ENCODE data around the gene SDHC. TPM values are rescaled to one million over a fixed set of nuclear protein-coding genes. Genes with fewer than 3 reads are reported as not detected.
A peak's percentile ranks its signal among the peaks of the same experiment; 100 is the strongest.

SDHC gene, protein sequence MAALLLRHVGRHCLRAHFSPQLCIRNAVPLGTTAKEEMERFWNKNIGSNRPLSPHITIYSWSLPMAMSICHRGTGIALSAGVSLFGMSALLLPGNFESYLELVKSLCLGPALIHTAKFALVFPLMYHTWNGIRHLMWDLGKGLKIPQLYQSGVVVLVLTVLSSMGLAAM
- 100 to 1,000 TPM in 4 of 8 experiments, 10 to 100 TPM in 4; 24.6 to 179 (median 77.7) TPM for total RNA-seq

DNA sequence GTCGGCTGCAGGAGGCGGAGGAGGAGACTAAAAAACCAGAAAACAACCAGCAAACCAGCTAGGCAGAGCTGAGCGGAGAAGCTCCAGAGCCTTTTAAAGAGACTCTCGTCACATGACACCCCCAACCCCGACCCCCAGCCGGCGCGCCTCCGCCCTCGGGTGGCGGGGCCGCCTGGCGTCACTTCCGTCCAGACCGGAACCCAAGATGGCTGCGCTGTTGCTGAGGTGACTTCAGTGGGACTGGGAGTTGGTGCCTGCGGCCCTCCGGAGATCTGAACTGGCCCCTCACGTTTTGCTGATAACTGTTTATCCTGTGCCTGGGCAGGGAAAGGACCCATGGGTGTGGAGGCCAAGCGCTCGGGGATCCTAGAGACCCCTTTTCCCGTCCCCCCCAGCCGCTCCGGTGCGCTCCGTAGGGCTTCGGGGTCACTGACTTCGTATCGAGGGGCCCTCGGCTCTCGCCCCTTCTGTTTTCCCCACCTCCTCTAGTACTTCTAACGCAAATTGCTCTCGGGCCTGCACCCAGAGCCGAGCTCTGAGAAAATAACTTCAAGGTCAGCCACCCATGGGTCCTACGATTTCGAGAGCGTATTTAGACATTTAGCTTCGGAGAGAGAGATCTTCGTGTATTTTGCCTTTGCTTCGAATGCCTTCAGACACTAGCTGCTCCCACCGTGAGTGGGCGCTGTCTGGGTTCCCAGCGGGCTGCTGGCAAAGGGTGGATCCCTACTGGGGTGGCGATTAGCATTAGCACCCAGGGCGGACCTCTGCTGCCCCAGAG, at the start of gene SDHC:
TSS of gene SDHC (plus strand) at position 181 of the 781 bp plus-strand sequence. CDS start at position 206, 25 bp downstream.
- H3K27ac ChIP-seq = peak within 1 kb of the TSS; percentile 85 to 95
- in situ Hi-C loops (cut with MboI; ENCODE audit: low pct_unique_long_range_greater_than_20kb in 2 of 9, low sequenced_read_pairs in 9 of 9, unreplicated experiment in 9 of 9) = no loop called here
- peaks cover 8 to 18% of the 10 kb centered on the region in 2 donors for H3K4me1 ChIP-seq (replicated peaks in 1 of 2)
- WGBS, 10 experiments = 0 to 6% (median 1%) methylated on average over 2 to 22 of the region's 45 CpGs; no CpG with 5 or more reads in 5 of the 10 experiments
- H3K4me3 ChIP-seq = peak within 1 kb of the TSS; percentile 79 to 99 (median 93)
- peak; percentile 84 to 100 (median 98) for ATAC-seq (replicated peaks in 6 of 8)

DNA sequence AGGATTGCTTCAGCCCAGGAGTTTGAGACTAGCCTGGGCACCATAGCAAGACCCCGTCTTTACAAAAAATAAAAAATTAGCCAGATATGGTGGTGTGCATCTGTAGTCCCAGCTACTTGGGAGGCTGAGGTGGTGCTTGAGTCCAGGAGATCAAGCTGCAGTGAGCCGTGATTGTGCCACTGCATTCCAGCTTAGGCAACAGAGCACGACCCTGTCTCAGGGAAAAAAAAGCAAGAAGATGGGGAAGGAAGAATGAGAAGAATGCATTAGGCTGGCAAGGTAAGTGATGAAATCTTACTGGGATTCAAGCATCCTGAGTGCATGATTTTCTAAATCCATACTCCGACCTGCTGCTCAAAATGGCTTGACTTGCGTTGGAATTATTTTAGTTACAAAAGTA, 48.9 kb upstream of the SDHC start:
- Histone ChIP-seq H3K4me1 (replicated peaks in 1 of 2) (peaks cover 2 to 12% of the 10 kb centered on the region in 2 donors), H3K4me3 (no peak overlapping the region), H3K27ac (no peak overlapping the region)
- 17 to 100% (median 82%) methylated on average over 1 to 5 of the region's 5 CpGs; no CpG with 5 or more reads in 1 of the 10 experiments for WGBS, 10 experiments
- ATAC-seq (replicated peaks in 6 of 8) = no peak
- in situ Hi-C loops (cut with MboI; ENCODE audit: low pct_unique_long_range_greater_than_20kb in 2 of 9, low sequenced_read_pairs in 9 of 9, unreplicated experiment in 9 of 9) = no loop called here

DNA sequence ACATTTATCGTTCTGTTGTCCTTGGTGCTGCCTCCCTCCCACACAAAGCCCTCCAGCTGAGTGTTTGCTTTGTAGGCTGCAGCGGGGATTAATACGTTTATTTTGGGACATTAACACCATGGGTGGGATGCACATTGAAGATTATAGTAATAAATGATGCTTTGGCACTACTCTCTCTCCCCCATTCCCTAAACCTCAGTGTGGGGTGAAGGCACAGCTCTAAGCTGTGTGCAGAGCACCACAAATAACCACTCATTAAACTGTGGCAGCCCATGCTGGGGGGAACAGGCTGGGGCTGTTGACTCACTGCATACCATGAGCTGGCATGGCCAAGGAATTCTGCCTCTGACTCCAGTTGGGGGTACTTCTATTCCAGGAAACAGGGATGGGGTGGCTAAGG, 48.0 kb upstream of the SDHC start:
- in situ Hi-C loops (cut with MboI; ENCODE audit: low pct_unique_long_range_greater_than_20kb in 2 of 9, low sequenced_read_pairs in 9 of 9, unreplicated experiment in 9 of 9) = no loop called here
- peaks cover 2 to 10% of the 10 kb centered on the region in 2 donors for H3K4me1 ChIP-seq (replicated peaks in 1 of 2)
- H3K4me3 ChIP-seq = no peak overlapping the region
- WGBS, 10 experiments = 40 to 80% (median 64%) methylated on average over 1 to 3 of the region's 3 CpGs; no CpG with 5 or more reads in 5 of the 10 experiments
- no peak overlapping the region for H3K27ac ChIP-seq
- ATAC-seq (replicated peaks in 6 of 8) = peak in 1 of 8 experiments; percentile 25

DNA sequence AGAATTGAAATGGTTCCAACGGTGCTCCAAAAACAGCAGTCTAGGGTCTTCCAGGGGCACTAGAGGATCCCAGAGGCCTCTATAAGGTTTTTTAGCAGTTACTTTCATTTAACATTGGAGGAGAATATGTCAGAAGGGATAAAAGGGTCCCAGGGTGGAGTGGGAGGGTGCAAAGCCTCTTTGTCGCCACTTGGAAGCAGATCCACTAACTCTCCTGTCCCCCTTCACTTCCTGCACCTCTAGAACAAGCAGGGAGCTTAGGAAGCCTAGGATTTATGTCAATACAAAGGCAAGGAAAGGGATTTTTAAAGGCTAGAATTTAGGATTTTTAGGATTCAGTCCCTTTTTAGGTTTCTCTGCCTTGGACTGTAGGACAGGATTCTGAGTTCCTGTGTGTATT, 47.3 kb upstream of the SDHC start:
- no peak overlapping the region for H3K27ac ChIP-seq
- in situ Hi-C loops (cut with MboI; ENCODE audit: low pct_unique_long_range_greater_than_20kb in 2 of 9, low sequenced_read_pairs in 9 of 9, unreplicated experiment in 9 of 9) = no loop called here
- no peak for ATAC-seq (replicated peaks in 6 of 8)

DNA sequence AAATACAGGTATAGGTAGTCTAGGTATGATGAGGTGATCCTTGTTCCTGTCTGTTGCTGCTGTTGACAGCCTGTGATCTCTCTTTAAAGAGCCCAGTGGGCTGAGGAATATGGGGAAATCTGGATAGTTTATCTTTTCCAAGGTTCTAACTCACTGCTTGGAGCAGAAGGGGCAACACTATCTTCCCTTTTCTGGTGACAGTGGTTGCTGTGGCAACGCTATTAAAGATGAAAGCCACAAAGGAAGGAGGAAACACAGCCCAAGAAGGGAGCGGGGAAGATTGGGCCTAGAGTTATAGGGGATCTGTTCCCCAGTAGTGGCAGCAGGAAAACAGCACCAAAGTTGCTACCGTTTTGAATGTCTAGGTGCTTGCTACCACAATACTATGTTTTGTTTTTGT, 46.9 kb upstream of the SDHC start:
- peaks cover 0 to 7% of the 10 kb centered on the region in 2 donors for H3K4me1 ChIP-seq (replicated peaks in 1 of 2)
- in situ Hi-C loops (cut with MboI; ENCODE audit: low pct_unique_long_range_greater_than_20kb in 2 of 9, low sequenced_read_pairs in 9 of 9, unreplicated experiment in 9 of 9) = no loop called here
- H3K27ac ChIP-seq = no peak overlapping the region
- ATAC-seq (replicated peaks in 6 of 8) = no peak
- no peak overlapping the region for H3K4me3 ChIP-seq
- WGBS, 10 experiments = 14 to 100% (median 67%) methylated on average over 1 to 3 of the region's 3 CpGs; no CpG with 5 or more reads in 5 of the 10 experiments

More for the DNA sequence above, 47.3 kb upstream of the SDHC start:
- Histone ChIP-seq H3K4me1 (replicated peaks in 1 of 2) (peaks cover 0 to 7% of the 10 kb centered on the region in 2 donors), H3K4me3 (no peak overlapping the region)
- 29 to 89% (median 67%) methylated on average over 1 to 2 of the region's 2 CpGs; no CpG with 5 or more reads in 4 of the 10 experiments for WGBS, 10 experiments

DNA sequence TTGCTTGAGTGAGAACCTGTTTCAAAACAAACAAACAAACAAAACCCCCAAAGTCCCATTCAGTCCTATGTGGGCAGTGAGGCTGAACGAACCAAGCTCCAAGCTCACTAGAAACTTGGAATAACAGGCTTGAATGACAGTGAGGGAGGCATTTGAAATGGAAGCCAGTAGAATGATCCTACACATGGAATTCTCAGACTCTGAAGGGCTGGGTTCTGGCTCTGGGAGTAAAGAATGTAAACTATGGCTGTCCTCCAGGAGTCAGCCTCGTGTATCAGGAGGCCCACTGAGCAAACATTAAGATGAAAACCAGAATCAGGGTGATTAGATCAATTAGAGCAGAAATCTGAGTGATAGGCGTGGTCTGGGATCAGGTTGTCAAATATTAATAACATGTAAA, 40.8 kb upstream of the SDHC start:
- in situ Hi-C loops (cut with MboI; ENCODE audit: low pct_unique_long_range_greater_than_20kb in 2 of 9, low sequenced_read_pairs in 9 of 9, unreplicated experiment in 9 of 9) = no loop called here
- Histone ChIP-seq H3K4me3 (no peak overlapping the region), H3K4me1 (replicated peaks in 1 of 2) (no peaks in the 10 kb centered on the region), H3K27ac (no peak overlapping the region)
- ATAC-seq (replicated peaks in 6 of 8) = peak in 1 of 8 experiments; percentile 60
- WGBS, 10 experiments = 0 to 57% (median 44%) methylated on average over 1 to 3 of the region's 3 CpGs; no CpG with 5 or more reads in 3 of the 10 experiments

DNA sequence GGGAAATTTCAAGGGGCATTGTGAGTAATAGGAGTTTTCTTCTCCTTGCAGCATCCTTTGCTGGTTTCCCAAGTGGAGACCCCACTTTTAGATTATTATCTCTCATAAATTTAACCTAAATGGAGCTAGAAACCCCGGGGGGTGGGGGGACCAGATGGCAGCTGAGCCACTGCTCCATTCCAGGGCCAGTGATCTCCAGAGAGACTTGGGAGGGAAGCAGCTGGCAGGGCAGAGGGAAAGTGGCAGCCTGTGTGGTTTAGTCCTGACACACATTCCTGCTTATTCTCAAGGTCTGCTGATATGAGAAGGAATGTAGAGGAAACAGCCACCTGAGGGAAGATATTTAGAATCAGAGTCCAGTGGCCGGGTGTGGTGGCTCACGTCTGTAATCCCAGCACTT, 39.3 kb upstream of the SDHC start:
- H3K27ac ChIP-seq = no peak overlapping the region
- in situ Hi-C loops (cut with MboI; ENCODE audit: low pct_unique_long_range_greater_than_20kb in 2 of 9, low sequenced_read_pairs in 9 of 9, unreplicated experiment in 9 of 9) = no loop called here
- H3K4me1 ChIP-seq (replicated peaks in 1 of 2) = no peaks in the 10 kb centered on the region
- no peak for ATAC-seq (replicated peaks in 6 of 8)
- WGBS, 10 experiments = 40 to 64% (median 56%) methylated on average over 1 to 2 of the region's 3 CpGs; no CpG with 5 or more reads in 7 of the 10 experiments
- H3K4me3 ChIP-seq = no peak overlapping the region

DNA sequence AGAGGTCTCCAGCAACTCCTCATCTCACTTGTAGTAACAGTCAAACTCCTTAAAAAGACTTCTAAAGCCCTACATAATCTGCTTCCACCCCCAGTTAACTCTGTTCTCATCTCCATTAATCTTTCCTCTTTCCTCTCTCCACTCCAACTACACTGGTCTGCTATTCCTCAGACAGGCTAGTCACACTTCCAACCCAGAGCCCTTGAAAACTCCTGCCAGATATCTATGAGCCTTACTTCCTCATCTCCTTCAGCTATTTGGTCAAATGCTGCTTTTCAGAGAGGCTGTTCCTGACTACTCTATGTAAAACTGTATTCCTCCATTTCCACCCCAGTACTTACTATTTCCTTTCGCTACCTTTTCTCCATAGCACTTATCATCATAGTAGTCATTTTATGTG, 31.2 kb upstream of the SDHC start:
- no peak for ATAC-seq (replicated peaks in 6 of 8)
- H3K4me3 ChIP-seq = no peak overlapping the region
- in situ Hi-C loops (cut with MboI; ENCODE audit: low pct_unique_long_range_greater_than_20kb in 2 of 9, low sequenced_read_pairs in 9 of 9, unreplicated experiment in 9 of 9) = loop anchor here in 1 of 9 experiments (10.0 kb wide), 1 partner anchor 48 kb away; the partner anchor contains the start of gene NR1I3
- WGBS, 10 experiments = 36 to 93% (median 83%) methylated on average over 1 of the region's 1 CpG; no CpG with 5 or more reads in 1 of the 10 experiments
- H3K4me1 ChIP-seq (replicated peaks in 1 of 2) = no peaks in the 10 kb centered on the region
- no peak overlapping the region for H3K27ac ChIP-seq

DNA sequence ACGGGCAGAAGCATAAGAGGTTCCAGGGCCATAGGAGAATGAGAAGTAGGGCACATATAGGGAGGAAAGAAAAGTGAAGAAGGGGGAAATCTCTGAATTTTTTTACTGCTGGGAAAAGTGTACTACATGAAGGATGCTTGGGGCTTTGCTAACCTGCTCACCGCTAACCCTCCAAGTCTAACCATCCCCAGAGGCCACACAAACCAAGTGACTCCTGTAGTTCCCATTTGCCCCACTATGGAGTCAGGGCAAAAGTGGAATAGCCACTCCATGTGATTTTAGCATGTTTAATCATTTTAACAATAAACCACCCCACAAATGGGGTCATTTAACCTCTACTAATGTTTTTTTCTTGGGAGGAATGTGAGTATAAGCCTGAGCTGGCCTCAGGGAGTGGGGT, 29.1 kb upstream of the SDHC start:
- no peak for ATAC-seq (replicated peaks in 6 of 8)
- in situ Hi-C loops (cut with MboI; ENCODE audit: low pct_unique_long_range_greater_than_20kb in 2 of 9, low sequenced_read_pairs in 9 of 9, unreplicated experiment in 9 of 9) = loop anchor here in 1 of 9 experiments (10.0 kb wide), 1 partner anchor 50 kb away; the partner anchor contains the start of gene NR1I3
- H3K4me1 ChIP-seq (replicated peaks in 1 of 2) = no peaks in the 10 kb centered on the region
- 67 to 100% (median 88%) methylated on average over 1 to 2 of the region's 2 CpGs; no CpG with 5 or more reads in 3 of the 10 experiments for WGBS, 10 experiments
- no peak overlapping the region for H3K4me3 ChIP-seq
- no peak overlapping the region for H3K27ac ChIP-seq

DNA sequence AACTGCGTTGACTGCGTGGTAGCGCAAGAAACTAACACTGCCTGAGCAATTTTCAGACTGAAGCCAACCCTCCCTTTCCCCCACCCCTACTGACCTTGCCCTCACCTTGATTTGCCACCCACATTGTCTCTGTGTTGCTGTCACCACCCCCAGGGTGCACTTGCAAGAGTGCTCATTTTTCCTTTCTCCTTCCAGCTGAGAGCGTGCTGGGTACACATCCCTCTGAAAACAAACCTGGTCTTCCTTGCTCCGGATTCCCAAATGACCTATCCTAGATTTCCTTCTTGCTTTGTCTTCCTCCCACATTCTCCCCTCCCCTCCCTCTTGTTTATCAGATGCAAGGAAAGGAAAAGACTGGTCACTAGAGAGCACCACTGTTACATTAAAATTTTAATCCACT, 28.7 kb upstream of the SDHC start:
- ATAC-seq (replicated peaks in 6 of 8) = no peak
- WGBS, 10 experiments = 0 to 71% (median 56%) methylated on average over 1 to 5 of the region's 5 CpGs; no CpG with 5 or more reads in 3 of the 10 experiments
- Histone ChIP-seq H3K27ac (no peak overlapping the region), H3K4me1 (replicated peaks in 1 of 2) (no peaks in the 10 kb centered on the region), H3K4me3 (no peak overlapping the region)
- in situ Hi-C loops (cut with MboI; ENCODE audit: low pct_unique_long_range_greater_than_20kb in 2 of 9, low sequenced_read_pairs in 9 of 9, unreplicated experiment in 9 of 9) = loop anchor here in 1 of 9 experiments (10.0 kb wide), 1 partner anchor 51 kb away; the partner anchor contains the start of gene NR1I3

DNA sequence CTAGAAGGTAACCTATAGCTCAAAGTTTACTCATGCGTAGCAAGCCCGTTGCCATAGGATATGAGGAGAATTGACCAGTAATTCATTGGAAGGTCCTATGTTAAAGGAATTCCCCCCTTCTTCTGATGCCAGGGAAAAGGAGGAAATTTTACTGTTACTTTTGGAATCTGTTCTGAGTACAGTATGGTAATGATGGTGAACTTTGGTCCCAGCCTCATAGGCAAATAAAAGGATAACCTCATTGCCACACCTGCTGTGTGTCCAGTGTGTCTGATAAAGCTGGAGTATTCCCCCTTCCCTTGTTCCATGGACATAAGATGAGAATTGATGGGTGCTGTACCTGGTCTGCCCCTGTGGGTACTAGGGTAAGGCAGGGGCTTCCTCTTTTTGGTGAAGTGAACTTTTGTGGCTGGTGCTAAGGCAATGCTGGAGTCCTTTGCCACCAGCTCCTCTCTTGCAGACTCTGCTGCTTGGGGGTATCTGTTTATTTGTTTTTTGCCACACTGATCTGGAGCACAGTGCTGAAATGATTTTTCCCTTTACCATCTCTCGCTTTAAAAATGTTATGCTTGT, 26.6 kb upstream of the SDHC start:
- H3K27ac ChIP-seq = no peak overlapping the region
- in situ Hi-C loops (cut with MboI; ENCODE audit: low pct_unique_long_range_greater_than_20kb in 2 of 9, low sequenced_read_pairs in 9 of 9, unreplicated experiment in 9 of 9) = loop anchor here in 1 of 9 experiments (10.0 kb wide), 1 partner anchor 53 kb away; the partner anchor contains the start of gene NR1I3
- H3K4me3 ChIP-seq = no peak overlapping the region
- WGBS, 10 experiments = 20 to 90% (median 75%) methylated on average over 1 to 3 of the region's 3 CpGs; no CpG with 5 or more reads in 1 of the 10 experiments
- no peak for ATAC-seq (replicated peaks in 6 of 8)
- H3K4me1 ChIP-seq (replicated peaks in 1 of 2) = no peaks in the 10 kb centered on the region

DNA sequence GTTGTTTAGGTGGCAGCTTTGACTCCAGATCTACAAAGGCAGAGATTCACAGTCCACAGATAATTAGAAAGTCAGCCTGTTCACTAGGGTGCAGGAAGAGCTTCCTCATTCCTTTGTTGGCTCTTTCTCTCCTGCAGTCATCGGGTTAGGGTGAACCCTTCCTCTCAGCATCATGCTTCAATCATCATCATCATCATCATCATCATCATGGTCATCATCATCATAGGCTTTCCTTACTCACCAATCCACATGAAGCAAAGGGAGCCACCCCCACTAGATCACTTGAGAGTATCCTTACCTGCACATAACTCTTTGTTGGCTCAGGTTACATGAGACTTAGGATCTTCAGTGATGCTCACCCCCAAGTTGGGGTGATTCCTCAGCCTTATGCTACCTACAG, 23.4 kb upstream of the SDHC start:
- Histone ChIP-seq H3K4me3 (no peak overlapping the region), H3K27ac (no peak overlapping the region), H3K4me1 (replicated peaks in 1 of 2) (no peaks in the 10 kb centered on the region)
- WGBS, 10 experiments = 82 to 100% (median 96%) methylated on average over 1 of the region's 1 CpG; no CpG with 5 or more reads in 6 of the 10 experiments
- no peak for ATAC-seq (replicated peaks in 6 of 8)
- in situ Hi-C loops (cut with MboI; ENCODE audit: low pct_unique_long_range_greater_than_20kb in 2 of 9, low sequenced_read_pairs in 9 of 9, unreplicated experiment in 9 of 9) = no loop called here

DNA sequence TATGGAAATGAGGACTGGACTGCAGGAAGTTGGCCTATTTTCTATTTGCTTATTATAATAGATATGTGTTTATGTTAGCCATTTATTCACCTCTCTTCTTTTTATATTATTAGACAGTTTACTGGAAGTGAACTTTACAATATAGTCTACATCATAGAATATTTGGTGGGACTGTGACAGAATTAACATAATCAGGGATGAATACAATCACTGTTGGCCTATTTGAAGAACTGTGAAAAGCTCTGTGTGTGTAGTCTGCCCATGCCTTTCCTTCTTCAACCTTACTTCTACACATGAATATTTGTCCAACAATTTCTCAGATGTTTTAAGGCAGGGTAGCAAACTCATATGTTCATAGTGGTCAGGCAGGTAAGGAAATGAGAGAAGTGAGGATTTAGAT, 16.8 kb upstream of the SDHC start:
- Histone ChIP-seq H3K4me3 (no peak overlapping the region), H3K4me1 (replicated peaks in 1 of 2) (no peaks in the 10 kb centered on the region), H3K27ac (no peak overlapping the region)
- in situ Hi-C loops (cut with MboI; ENCODE audit: low pct_unique_long_range_greater_than_20kb in 2 of 9, low sequenced_read_pairs in 9 of 9, unreplicated experiment in 9 of 9) = no loop called here
- peak in 3 of 8 experiments; percentile 83 to 92 (median 86) for ATAC-seq (replicated peaks in 6 of 8)

Data from motor neuron (in vitro differentiated cells).